HG03571 (cell line): ENCODE measurements around the gene TMEM135.

ENCODE experiments used
- ATAC-seq: cut with Tn5 transposase; IDR thresholded peaks from one replicate; pipeline ENCODE4 v1.9.1; 2021; ENCODE audit not compliant: unreplicated experiment

Gene TMEM135

DNA sequence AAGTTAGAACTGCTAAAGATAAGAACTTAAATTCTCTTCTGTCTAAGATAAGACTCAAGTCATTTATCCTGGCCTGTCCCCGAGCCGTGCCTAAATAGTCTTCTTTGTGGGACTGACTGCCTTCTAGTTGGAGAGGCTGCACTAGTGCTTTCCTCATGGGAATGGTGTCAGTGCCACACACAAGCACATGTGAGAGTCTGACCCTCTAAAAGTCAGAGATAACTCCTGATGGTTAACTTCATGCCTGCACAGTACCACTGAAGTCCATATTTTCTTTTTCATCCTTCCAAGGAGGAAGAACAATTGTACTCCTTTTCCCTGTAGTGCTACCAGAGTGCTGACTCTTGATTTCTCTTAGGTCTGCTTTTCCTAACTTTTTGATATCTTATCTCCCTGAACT is 309.7 kb downstream of the TMEM135 start:
- ATAC-seq, result no peak

DNA sequence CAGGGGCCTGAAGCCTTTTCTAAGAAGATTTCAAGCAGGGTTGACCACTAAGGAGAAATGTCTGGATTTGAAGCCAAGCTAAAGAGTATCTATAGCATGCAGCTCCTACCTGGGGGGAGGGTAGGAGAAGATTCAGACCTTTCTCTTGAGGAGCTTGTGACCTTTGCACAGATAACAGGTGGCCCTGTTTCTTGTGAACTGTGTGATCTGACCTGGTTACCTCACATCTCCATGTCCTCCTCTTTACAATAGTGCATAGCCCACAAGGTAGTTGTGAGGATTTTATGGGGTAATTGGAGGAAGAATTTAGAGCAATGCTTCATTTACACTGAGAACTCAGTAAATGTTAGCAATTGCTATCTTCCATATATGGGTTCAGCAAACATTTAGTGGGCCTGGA is 310.1 kb downstream of the TMEM135 start:
- no peak for ATAC-seq

DNA sequence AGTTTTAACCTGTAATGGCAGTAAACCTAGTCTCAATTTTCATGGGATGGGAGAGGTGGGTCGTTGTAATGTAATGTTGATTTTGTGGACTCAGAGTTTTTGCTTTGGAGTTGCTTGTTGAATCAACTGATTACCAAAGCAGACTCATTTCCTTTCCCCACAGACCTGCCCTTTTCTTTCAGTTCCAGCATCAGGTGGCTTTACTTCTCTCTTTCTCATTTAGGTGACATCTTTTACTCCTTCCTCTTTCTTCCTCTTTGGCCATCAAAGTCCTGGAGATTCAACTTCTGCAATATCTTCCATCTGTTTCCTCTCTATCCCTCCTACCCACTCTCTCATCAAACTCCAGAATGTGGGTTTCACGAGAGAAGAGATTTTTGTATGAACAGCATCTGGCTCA is 313.9 kb downstream of the TMEM135 start:
- ATAC-seq, result no peak

DNA sequence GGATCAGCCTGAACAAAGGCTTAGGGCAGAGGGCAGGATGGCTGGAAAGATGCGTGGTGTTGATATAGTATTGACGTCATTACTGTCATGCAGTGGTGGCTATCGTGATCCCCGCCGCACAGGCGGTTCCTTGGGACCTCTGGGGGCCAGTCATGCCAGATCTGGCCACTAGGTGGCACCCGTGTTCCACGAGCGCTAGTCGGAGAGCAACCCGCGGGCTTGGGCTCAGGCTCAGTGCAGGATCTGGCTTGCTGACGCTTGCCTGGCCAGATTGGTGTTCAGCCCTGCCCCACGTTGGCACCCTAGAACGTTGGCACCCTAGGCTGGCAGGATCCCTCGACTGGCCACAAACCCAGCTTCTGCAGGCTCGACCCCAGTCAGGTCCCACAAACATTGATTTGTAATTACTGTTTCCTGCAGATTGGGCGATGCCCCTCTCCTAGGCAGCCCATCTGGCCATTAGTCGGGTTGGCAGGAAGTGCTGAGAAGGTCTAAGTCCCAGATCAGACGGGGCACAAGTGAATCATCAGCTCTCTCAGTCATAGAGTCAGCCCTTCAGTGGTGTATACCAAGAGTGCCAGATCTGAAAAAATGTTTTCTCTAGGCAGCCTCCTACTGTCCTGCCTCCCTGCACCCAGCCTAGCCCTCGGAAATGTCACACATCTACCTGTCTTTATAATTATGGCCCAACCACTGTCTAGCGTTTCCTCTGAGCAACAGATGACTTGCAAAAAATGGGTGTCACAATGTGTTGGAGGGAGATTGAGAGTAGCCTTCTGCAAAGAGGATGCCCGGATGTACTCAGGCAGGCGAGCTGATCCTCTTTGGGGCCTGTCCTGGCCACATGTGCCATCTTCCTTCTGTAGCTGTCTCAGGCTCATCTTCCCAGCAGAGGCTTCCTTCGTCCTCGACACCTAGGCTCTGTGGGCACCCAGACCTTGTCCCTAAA is 315.3 kb downstream of the TMEM135 start:
- ATAC-seq, result peak; percentile 94

DNA sequence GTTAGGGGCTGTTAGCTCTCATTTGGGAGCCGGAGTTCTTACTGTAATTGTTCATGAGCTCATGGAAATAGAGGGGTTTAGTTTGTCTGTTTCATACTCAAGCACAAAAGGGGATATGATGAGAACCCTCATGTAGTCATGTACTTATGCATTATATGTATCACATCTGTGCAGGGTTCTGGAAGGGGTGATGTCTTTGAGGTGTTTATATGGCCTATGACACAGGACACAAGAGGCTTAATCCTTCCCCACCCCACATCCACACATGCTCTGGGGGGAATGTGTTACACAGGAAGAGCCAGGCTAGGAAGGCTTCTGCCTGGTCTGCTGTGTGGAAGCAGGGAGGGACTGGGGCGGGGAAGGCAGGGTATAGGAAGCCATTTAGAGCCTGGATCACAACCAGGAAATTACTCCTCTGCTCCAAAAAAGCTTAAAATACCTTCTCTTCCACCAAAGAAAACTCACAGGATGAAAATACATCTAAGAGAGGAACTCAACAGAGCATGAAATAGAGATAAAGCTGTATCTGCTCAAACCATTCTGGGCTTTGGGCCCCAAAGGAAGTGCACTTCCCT is 316.1 kb downstream of the TMEM135 start:
- no peak for ATAC-seq

DNA sequence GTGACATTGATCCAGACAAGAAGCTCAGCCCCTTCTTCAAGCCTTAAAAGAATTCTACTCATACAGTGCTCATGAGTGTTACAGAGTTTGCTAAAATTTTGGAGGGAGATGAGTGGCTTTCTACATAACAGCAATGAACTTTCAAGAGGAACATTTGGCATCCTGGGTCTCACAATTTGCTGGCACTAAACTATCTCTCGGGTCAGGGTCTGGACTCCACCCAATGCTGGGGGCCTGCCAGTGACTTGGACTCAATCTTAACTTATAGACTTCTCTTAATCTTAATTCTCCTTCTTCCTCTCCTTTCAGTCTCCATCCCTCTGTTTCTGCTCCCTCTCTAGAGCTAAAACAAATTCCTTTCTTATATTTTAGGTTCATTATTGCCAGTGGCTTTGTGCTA is 317.9 kb downstream of the TMEM135 start:
- ATAC-seq, result no peak

DNA sequence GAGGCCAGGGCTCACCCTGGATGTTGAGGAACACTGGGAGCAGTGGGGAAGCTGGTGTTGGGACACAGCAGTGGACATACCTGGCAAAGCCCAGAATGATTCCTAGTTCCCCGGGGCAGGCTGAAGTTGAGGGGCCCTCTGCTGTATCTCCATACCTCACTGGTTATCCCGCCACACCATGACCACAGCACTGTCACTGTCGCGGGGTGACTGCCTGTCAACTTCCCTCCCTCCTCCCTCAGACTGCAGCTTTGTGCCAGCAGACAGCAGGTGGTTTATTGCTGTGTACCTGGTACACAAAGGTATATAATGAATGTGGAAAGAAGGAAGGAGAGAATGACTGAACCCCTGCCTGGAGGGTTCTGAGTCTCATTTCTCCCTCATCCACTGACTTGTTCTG is 318.7 kb downstream of the TMEM135 start:
- no peak for ATAC-seq

DNA sequence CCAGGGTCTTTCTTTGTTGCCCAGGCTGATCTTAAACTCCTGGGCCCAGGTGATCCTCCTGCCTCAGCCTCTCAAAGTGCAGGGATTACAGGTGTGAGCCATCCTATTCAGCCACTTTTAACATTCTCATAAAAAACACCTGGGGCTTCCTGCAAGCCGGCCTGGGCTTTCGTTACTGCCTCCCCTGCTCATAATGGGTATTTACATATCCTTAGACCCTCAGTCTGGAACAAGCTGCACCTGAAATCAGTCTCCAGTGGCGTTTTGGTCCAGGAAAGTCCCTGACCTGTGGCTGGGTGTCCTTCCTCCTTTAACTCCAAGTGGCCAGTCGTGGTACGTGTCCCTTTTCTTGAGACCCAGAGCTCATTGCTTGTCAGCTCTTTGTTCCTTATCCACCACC is 320.7 kb downstream of the TMEM135 start:
- ATAC-seq, result no peak

DNA sequence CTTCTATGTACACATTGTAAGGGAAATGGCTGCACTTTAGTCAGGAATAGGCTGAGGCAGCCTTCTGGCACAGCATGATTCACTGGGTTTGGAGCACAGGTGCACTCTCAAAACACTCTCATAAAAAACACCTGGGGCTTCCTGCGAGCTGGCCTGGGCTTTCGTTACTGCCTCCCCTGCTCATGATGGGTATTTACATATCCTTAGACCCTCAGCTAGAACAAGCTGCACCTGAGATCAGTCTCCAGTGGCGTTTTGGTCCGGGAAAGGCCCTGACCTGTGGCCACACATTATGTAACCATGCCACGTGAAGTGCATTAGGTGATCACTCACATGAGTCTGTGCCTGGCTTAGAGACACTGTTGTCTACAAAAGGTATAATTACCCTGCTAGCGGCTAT is 321.7 kb downstream of the TMEM135 start:
- no peak for ATAC-seq

DNA sequence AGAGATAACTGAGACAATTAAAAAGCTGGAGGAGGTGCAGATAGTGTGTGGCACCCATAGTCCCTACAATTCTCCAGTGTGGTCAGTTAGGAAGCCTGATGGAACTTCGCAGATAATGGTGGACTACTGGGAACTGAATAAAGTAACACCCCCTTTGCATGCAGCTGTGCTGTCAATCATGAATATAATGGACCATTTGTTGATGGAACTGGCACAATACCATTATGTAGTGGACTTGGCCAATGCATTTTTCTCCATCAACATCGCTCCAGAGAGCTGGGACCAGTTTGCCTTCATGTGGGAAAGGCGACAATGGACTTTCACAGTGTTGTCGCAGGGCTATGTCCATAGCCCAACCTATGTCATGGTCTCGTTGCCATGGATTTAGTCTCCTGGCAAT is 324.2 kb downstream of the TMEM135 start:
- ATAC-seq, result no peak

DNA sequence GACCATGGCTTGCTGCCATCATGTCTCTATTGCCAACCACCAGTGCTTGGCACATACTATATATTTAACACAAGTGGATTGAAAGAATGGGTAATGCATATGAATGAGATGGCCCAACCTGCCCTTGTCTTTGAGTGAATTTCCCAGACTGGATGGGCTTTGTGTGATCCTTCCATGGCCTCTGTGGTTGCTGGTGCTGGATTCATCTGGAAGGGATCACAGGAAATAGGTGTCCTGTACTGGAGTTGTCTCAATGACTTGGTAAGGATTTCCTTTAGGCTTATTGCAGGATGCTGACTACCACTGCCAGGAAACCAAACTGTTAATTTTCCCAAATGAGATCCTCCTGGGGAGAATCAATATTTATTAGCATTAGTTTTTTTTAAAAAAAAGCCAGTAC is 328.6 kb downstream of the TMEM135 start:
- no peak for ATAC-seq

DNA sequence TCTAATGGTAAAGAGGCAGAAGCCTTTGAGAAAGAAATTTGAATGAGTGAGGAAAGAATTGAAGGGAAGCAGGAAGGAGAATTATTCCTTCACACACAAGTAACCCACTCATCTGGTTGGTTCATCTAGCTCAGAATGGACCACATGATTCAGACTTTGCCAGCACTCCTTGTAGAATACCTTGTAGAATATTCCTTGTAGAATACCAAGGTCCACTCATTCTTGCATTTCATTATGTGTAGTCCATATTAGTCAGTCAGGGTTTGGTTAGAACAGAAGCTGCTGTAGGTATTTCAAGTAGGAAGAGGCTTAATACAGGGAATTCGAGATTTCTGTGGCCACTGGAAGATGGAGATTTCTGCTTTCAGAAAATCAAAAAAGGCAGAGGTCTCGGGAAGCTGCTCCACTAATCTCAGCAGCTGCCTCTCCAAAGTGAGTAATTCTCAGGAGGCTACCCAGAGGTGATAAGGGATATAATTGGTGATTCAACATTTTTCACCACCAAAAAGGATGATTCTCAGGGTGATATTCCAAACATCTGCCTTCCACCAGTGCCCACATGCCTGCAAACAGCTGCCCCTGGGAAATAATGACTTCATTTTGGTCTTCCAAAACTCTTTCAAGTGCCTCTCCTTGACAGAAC is 329.1 kb downstream of the TMEM135 start:
- no peak for ATAC-seq

DNA sequence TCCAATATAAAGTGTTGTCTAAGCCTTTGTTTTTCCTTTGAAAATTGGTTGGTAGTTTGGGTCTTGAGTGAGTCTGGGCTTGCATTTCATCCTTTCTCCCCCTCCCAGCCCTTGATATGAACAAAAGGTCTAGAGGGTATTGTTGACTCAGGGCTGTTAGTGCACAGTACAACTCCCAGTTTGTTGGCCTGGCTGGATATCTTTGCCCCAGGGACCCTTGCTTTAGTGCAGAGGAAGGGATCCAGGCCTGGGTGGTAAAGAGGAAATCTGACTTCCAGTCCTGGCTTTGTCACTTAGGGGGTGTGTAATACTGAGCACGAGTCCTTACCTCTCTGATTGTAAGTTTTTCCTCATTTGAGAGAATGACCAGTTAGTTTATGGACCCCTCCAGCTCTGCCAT is 330.4 kb downstream of the TMEM135 start:
- no peak for ATAC-seq

DNA sequence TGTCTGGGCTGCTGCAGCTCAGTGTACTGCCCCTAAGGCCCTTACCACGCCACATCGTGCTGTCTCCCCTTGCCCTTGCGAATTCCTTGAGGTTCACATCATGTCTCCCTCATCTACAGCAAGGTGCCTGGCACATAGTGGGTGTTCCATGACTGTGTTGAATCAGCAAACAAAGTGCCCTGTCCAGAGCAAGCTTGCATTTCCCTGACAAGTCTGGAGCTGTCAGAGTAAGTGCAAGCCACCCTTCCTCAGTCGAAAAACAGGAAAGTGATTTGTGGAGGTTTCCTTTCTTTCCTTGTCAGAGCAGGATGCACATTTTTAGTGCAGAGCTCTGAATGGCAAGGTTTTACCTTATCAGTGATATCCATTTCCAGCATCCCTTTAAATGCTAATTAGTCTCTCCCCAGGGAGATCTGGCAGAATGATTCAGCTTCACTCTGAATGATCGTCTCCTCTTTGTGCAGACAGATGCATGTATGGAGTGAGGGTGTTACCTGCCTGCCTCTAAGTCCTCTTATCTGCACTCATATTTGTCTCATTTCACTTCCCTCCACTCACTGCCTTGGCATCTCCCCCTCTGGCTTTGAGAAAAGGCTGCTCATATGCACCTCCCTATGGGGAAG is 331.2 kb downstream of the TMEM135 start:
- ATAC-seq, result no peak

DNA sequence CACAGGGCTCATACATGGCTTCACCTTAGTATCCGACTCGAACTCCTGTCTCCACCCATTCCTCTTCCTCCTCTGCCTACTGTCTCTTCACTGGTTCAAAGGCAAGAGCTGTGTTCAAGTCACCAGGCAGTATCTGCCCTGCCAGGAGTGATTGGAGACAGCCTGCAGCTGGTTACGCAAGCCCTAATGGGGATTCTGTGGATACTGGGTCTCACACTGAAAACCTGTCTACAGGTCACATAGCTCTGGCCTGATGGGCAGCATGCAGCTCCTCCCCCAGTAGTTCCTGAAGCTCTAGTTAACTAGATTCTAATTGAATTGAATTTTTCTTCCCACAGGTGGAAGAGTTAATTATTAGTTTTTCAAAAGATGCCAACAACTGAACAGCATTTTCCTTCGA is 332.2 kb downstream of the TMEM135 start:
- ATAC-seq, result no peak

DNA sequence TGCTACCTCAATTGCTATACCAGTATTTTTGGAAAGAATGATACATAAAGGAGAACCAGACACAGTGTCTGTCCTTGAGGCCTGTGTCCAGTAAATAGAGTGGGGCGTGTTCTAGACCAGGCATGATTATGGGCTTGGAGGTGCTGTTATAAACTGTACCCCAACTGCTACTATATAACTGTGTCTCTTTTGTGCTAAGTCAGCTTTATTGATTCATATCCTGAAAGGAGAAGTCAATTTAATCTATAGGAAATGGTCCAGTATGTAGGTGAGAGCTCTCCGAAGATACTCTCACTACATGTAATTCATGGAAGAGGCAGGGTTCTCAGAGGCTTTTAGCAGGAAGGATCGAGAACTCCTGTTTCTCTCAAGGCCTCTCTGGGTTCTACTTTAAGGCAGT is 334.3 kb downstream of the TMEM135 start:
- no peak for ATAC-seq
